Measurements from ENCODE around the gene NGEF.

The NGEF gene

DNA sequence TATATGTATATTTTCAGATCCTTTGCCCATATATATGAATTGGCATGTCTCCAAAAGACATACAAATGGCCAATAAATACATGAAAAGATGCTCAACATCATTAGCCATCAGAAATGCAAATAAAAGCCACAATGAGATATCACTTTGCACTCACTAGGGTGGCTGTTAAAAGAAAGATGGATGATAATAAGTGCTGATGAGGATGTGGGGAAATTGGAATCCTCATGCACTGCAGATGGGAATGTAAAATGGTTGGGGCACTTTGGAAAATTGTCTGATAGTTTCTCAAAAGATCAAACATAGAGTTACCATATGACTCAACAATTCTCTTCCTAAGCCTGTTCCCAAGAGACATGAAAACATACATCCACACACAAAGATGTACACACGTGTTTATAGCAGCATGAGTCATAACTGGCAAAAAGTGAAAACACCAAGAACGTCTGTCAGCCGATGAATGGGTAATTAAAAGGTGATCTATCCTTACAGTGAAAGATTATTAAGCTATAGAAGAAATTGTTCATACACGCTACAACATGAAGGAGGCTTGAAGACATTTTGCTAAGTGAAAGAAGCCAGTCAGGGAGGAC lies 19.7 kb downstream of the NGEF start:
- TF ChIP-seq FOXP2 (optimal IDR thresholded peaks at IDR 0.05; ENCODE audit: borderline replicate concordance, extremely low read depth, extremely low read length, insufficient read depth) (no peak), TAF1 (IDR thresholded peaks at IDR 0.05; ENCODE audit: borderline replicate concordance, insufficient read depth, low read length) (no peak), POLR2AphosphoS5 (IDR thresholded peaks at IDR 0.05; ENCODE audit: low read depth, low read length) (no peak), SIN3A (IDR thresholded peaks at IDR 0.05; ENCODE audit: borderline replicate concordance, insufficient read depth, low read length) (no peak)
- TF ChIP-seq, protein P1, sequence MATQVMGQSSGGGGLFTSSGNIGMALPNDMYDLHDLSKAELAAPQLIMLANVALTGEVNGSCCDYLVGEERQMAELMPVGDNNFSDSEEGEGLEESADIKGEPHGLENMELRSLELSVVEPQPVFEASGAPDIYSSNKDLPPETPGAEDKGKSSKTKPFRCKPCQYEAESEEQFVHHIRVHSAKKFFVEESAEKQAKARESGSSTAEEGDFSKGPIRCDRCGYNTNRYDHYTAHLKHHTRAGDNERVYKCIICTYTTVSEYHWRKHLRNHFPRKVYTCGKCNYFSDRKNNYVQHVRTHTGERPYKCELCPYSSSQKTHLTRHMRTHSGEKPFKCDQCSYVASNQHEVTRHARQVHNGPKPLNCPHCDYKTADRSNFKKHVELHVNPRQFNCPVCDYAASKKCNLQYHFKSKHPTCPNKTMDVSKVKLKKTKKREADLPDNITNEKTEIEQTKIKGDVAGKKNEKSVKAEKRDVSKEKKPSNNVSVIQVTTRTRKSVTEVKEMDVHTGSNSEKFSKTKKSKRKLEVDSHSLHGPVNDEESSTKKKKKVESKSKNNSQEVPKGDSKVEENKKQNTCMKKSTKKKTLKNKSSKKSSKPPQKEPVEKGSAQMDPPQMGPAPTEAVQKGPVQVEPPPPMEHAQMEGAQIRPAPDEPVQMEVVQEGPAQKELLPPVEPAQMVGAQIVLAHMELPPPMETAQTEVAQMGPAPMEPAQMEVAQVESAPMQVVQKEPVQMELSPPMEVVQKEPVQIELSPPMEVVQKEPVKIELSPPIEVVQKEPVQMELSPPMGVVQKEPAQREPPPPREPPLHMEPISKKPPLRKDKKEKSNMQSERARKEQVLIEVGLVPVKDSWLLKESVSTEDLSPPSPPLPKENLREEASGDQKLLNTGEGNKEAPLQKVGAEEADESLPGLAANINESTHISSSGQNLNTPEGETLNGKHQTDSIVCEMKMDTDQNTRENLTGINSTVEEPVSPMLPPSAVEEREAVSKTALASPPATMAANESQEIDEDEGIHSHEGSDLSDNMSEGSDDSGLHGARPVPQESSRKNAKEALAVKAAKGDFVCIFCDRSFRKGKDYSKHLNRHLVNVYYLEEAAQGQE (IDR thresholded peaks at IDR 0.05; ENCODE audit: insufficient read depth in 1 of 2, low read depth in 2 of 2, low read length in 2 of 2): no peak

DNA sequence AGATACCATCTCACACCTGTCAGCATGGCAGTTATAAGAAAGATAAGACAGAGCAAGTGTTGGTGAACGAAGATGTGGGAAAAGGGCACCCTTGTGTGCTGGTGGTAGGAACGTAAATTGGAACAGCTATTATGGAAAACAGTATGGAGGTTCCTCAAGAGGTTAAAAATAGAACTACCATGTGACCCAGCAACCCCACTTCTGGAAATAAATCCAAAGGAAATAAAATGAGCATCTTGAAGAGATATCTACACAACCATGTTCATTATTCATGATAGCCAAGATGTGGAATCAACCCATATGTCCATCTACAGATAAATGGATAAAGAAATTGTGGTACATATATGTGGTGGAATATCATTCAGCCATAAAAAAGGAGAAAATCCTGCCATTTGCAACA lies 26.9 kb downstream of the NGEF start:
- TF ChIP-seq, protein P1 (IDR thresholded peaks at IDR 0.05; ENCODE audit: insufficient read depth in 1 of 2, low read depth in 2 of 2, low read length in 2 of 2): no peak
- no peak for TF ChIP-seq SIN3A (IDR thresholded peaks at IDR 0.05; ENCODE audit: borderline replicate concordance, insufficient read depth, low read length)
- TF ChIP-seq FOXP2 (optimal IDR thresholded peaks at IDR 0.05; ENCODE audit: borderline replicate concordance, extremely low read depth, extremely low read length, insufficient read depth): no peak

- TF ChIP-seq SIN3A (IDR thresholded peaks at IDR 0.05; ENCODE audit: borderline replicate concordance, insufficient read depth, low read length): no peak
- no peak for TF ChIP-seq FOXP2 (optimal IDR thresholded peaks at IDR 0.05; ENCODE audit: borderline replicate concordance, extremely low read depth, extremely low read length, insufficient read depth)
- TF ChIP-seq POLR2AphosphoS5 (IDR thresholded peaks at IDR 0.05; ENCODE audit: low read depth, low read length): no peak
- no peak for TF ChIP-seq TAF1 (IDR thresholded peaks at IDR 0.05; ENCODE audit: borderline replicate concordance, insufficient read depth, low read length)
- TF ChIP-seq, protein P1 (IDR thresholded peaks at IDR 0.05; ENCODE audit: insufficient read depth in 1 of 2, low read depth in 2 of 2, low read length in 2 of 2): no peak
These were observed 28.4 kb downstream of the NGEF start for GRCh38 chr2:232984451-232985207.

DNA sequence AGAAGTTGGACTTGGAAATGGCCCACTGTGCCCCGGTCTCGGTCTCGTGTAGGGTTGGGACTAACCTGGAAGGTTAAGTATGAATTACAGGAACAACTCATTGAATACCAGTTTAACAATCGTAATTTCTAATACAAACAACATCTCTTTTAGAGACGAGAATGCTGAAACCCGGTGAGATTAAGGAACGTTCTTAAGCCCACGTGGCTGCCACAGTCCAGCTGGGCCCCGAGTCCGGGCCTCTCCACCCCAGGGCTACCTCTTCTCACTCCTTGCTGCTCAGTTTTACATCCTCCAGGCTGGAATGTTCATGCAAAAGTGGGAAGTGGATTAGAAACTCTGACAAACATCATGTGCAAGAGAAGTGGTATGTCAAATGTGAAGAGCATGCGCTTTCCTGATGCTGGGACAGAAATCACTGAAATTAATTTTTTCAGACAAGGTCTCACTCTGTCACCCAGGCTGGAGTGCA lies 29.4 kb downstream of the NGEF start:
- TF ChIP-seq POLR2AphosphoS5 (IDR thresholded peaks at IDR 0.05; ENCODE audit: low read depth, low read length) (no peak), TAF1 (IDR thresholded peaks at IDR 0.05; ENCODE audit: borderline replicate concordance, insufficient read depth, low read length) (no peak), SIN3A (IDR thresholded peaks at IDR 0.05; ENCODE audit: borderline replicate concordance, insufficient read depth, low read length) (no peak), FOXP2 (optimal IDR thresholded peaks at IDR 0.05; ENCODE audit: borderline replicate concordance, extremely low read depth, extremely low read length, insufficient read depth) (no peak)
- TF ChIP-seq, protein P1 (IDR thresholded peaks at IDR 0.05; ENCODE audit: insufficient read depth in 1 of 2, low read depth in 2 of 2, low read length in 2 of 2): no peak
